H1 (cell line): Measurements from ENCODE around the gene MBD3. TPM values are rescaled to one million over a fixed set of nuclear protein-coding genes. Genes with fewer than 3 reads are reported as not detected.

ENCODE experiments used
- CTCF ChIA-PET: fragments of 300-600 bp; sonication (Branson Sonifier 250); formaldehyde crosslinking; loops from one replicate; lab custom pipeline; 2021; ENCODE audit not compliant: partially characterized antibody; lab: Charles Lee
- POLR2A ChIA-PET: fragments of 300-600 bp; sonication (Branson Sonifier 250); formaldehyde crosslinking; loops from one replicate; lab custom pipeline; 2021; ENCODE audit warnings: inconsistent platforms; ENCODE audit not compliant: partially characterized antibody; lab: Charles Lee
- DNase-seq, 2 experiments: peaks; one replicate each; pipeline versions ENCODE4 v3.0.0 to v3.0.0-alpha.2; 2010 to 2022; ENCODE audit warnings: low spot score in 2 of 2, low read depth in 1 of 2, mixed read lengths in 1 of 2
- FAIRE-seq: peaks from 2 replicates; lab custom pipeline; 2011; peaks lifted over from hg19 to GRCh38; lab: Jason Lieb, UNC
- H2AFZ ChIP-seq: 2 replicates; pipeline ENCODE4 v1.8.1; 2012; ENCODE audit warnings: low read length, inconsistent platforms
- H2AK5ac ChIP-seq: 2 replicates; pipeline ENCODE4 v1.6.1; 2013; ENCODE audit warnings: low read depth, low read length
- H2BK120ac ChIP-seq: replicated peaks from 2 replicates; pipeline ENCODE3; 2013; ENCODE audit warnings: low read depth, low read length, inconsistent platforms
- H2BK12ac ChIP-seq: 2 replicates; pipeline ENCODE4 v1.6.1; 2013; ENCODE audit warnings: low read depth, low read length
- H2BK15ac ChIP-seq: 2 replicates; pipeline ENCODE4 v1.6.1; 2013; ENCODE audit warnings: low read length
- H2BK20ac ChIP-seq: 2 replicates; pipeline ENCODE4 v1.6.1; 2013; ENCODE audit warnings: low read length
- H2BK5ac ChIP-seq: 2 replicates; pipeline ENCODE4 v1.6.1; 2013; ENCODE audit warnings: low read depth, low read length
- H3K14ac ChIP-seq: 2 replicates; pipeline ENCODE4 v1.6.1; 2013; ENCODE audit warnings: inconsistent platforms; ENCODE audit not compliant: insufficient read length
- H3K18ac ChIP-seq: 2 replicates; pipeline ENCODE4 v1.6.1; 2013; ENCODE audit warnings: low read length; ENCODE audit errors: extremely low read depth
- H3K23ac ChIP-seq: 2 replicates; pipeline ENCODE4 v1.6.1; 2013; ENCODE audit warnings: inconsistent platforms; ENCODE audit not compliant: insufficient read length
- H3K23me2 ChIP-seq: 2 replicates; pipeline ENCODE4 v1.6.1; 2013; ENCODE audit warnings: low read depth, low read length
- H3K27ac ChIP-seq: 2 replicates; pipeline ENCODE4 v1.6.1; 2011; ENCODE audit warnings: low read depth, low read length, inconsistent platforms
- H3K27me3 ChIP-seq, 4 experiments: replicated peaks in 1 of 4; 1 replicate in 1 of 4; 2 replicates in 3 of 4; pipeline versions ENCODE4 v1.6.1 to v1.8.1; 2011 to 2013; ENCODE audit warnings: low read length in 3 of 4, mild to moderate bottlenecking in 3 of 4, inconsistent platforms in 2 of 4, mixed read lengths in 2 of 4, moderate library complexity in 1 of 4; ENCODE audit not compliant: control insufficient read depth in 3 of 4, insufficient read depth in 3 of 4; ENCODE audit errors: extremely low read depth in 1 of 4
- H3K36me3 ChIP-seq, 4 experiments: 2 replicates each; pipeline versions ENCODE4 v1.6.1 to v1.8.1; 2011 to 2013; ENCODE audit warnings: mild to moderate bottlenecking in 4 of 4, low read length in 3 of 4, moderate library complexity in 2 of 4, control low read depth in 1 of 4, inconsistent platforms in 1 of 4; ENCODE audit not compliant: insufficient read depth in 4 of 4, control insufficient read depth in 2 of 4
- H3K4ac ChIP-seq: replicated peaks from 2 replicates; pipeline ENCODE3; 2013; ENCODE audit warnings: low read length, low read depth, mixed read lengths, inconsistent platforms; ENCODE audit not compliant: insufficient read length
- H3K4me1 ChIP-seq, 4 experiments: replicated peaks in 1 of 4; 1 replicate in 1 of 4; 2 replicates in 3 of 4; pipeline versions ENCODE4 v1.6.1 to v1.8.1; 2011 to 2013; ENCODE audit warnings: low read length in 3 of 4, inconsistent platforms in 2 of 4, mixed read lengths in 1 of 4; ENCODE audit not compliant: insufficient read depth in 4 of 4, control insufficient read depth in 3 of 4
- H3K4me2 ChIP-seq, 2 experiments: 2 replicates each; pipeline versions ENCODE4 v1.6.1 to v1.8.1; 2011 to 2013; ENCODE audit warnings: low read depth in 2 of 2, low read length in 2 of 2, control low read depth in 1 of 2, inconsistent platforms in 1 of 2, mild to moderate bottlenecking in 1 of 2; ENCODE audit not compliant: insufficient read depth in 1 of 2
- H3K4me3 ChIP-seq, 4 experiments: fragments of 200-600, 300-600 bp in 1 of 4; sonication (generic), shearing (Covaris generic), sonication (Bioruptor Twin) in 1 of 4; 2 replicates each; pipeline versions ENCODE4 v1.5.1 to v1.8.1; 2011 to 2016; ENCODE audit warnings: low read length in 4 of 4, low read depth in 3 of 4, control low read depth in 2 of 4, inconsistent platforms in 2 of 4, mild to moderate bottlenecking in 2 of 4, mixed read lengths in 1 of 4, moderate library complexity in 1 of 4; ENCODE audit not compliant: insufficient read depth in 2 of 4; ENCODE audit errors: extremely low read depth in 1 of 4
- H3K56ac ChIP-seq: replicated peaks from 2 replicates; pipeline ENCODE3; 2013; ENCODE audit warnings: low read depth, mild to moderate bottlenecking, mixed read lengths, low read length, inconsistent platforms; ENCODE audit not compliant: insufficient read length
- H3K79me1 ChIP-seq: 2 replicates; pipeline ENCODE4 v1.6.1; 2013; ENCODE audit warnings: low read depth, low read length, control low read depth
- H3K79me2 ChIP-seq, 2 experiments: 2 replicates each; pipeline versions ENCODE4 v1.6.1 to v1.8.1; 2012 to 2013; ENCODE audit warnings: low read length in 2 of 2, mild to moderate bottlenecking in 2 of 2, inconsistent platforms in 1 of 2; ENCODE audit not compliant: insufficient read depth in 2 of 2, control insufficient read depth in 1 of 2
- H3K9ac ChIP-seq, 4 experiments: replicated peaks in 1 of 4; 1 replicate in 1 of 4; 2 replicates in 3 of 4; pipeline versions ENCODE4 v1.6.1 to v1.8.1; 2011 to 2013; ENCODE audit warnings: low read depth in 3 of 4, low read length in 3 of 4, control low read depth in 2 of 4, mild to moderate bottlenecking in 2 of 4, moderate library complexity in 2 of 4, inconsistent platforms in 1 of 4; ENCODE audit errors: extremely low read depth in 1 of 4
- H3K9me3 ChIP-seq, 2 experiments: 2 replicates each; pipeline versions ENCODE4 v1.6.1 to v1.8.1; 2012 to 2013; ENCODE audit warnings: mild to moderate bottlenecking in 2 of 2, moderate library complexity in 2 of 2, control low read depth in 1 of 2, inconsistent platforms in 1 of 2, low read depth in 1 of 2, low read length in 1 of 2, mixed read lengths in 1 of 2; ENCODE audit not compliant: insufficient read depth in 2 of 2
- H4K20me1 ChIP-seq, 2 experiments: replicated peaks in 1 of 2; 2 replicates each; pipeline versions ENCODE3 to v1.8.1; 2011 to 2013; ENCODE audit warnings: inconsistent platforms in 2 of 2, low read length in 2 of 2, mild to moderate bottlenecking in 1 of 2; ENCODE audit not compliant: insufficient read depth in 2 of 2, control insufficient read depth in 1 of 2
- H4K5ac ChIP-seq: 2 replicates; pipeline ENCODE4 v1.6.1; 2013; ENCODE audit warnings: low read length, low read depth, mixed read lengths, inconsistent platforms; ENCODE audit not compliant: insufficient read length
- H4K8ac ChIP-seq: 2 replicates; pipeline ENCODE4 v1.8.0; 2013; ENCODE audit warnings: mild to moderate bottlenecking, moderate library complexity, low read length, inconsistent platforms; ENCODE audit not compliant: insufficient read depth; ENCODE audit errors: extremely low read depth
- H4K91ac ChIP-seq: replicated peaks from 2 replicates; pipeline ENCODE3; 2013; ENCODE audit warnings: low read length, mixed read lengths, inconsistent platforms; ENCODE audit not compliant: insufficient read length
- CBX8 ChIP-seq: fragments of 300-800, 300-1000 bp; sonication (generic); IDR thresholded peaks from 2 replicates; pipeline ENCODE4 v1.7.1; 2016; ENCODE audit warnings: low read depth, low read length, borderline replicate concordance
- CEBPB ChIP-seq: IDR thresholded peaks from 2 replicates; pipeline ENCODE4 v1.6.1; 2012; ENCODE audit warnings: low read depth, low read length
- NRF1 ChIP-seq: IDR thresholded peaks from 2 replicates; pipeline ENCODE4 v1.6.1; 2011; ENCODE audit warnings: mild to moderate bottlenecking, low read depth, low read length, improper control_type of control experiment
- RAD21 ChIP-seq, 2 experiments: IDR thresholded peaks in 1 of 2; conservative IDR thresholded peaks in 1 of 2; 2 replicates each; pipeline ENCODE4 v1.6.1; 2011; ENCODE audit warnings: low read depth in 2 of 2, low read length in 2 of 2, improper control_type of control experiment in 1 of 2, inconsistent platforms in 1 of 2, mild to moderate bottlenecking in 1 of 2, moderate library complexity in 1 of 2
- RNF2 ChIP-seq: fragments of 200-900, 300-1000 bp; sonication (generic); IDR thresholded peaks from 2 replicates; pipeline ENCODE4 v1.7.1; 2016; ENCODE audit warnings: borderline replicate concordance, low read depth, mild to moderate bottlenecking, antibody characterized with exemption, low read length; ENCODE audit not compliant: poor library complexity, severe bottlenecking; ENCODE audit errors: missing control alignments
- SIRT6 ChIP-seq: IDR thresholded peaks from one replicate; pipeline ENCODE4 v1.7.1; 2012; ENCODE audit warnings: low read length, inconsistent platforms
- TBP ChIP-seq: IDR thresholded peaks from 2 replicates; pipeline ENCODE4 v1.6.1; 2011; ENCODE audit warnings: low read depth, low read length, improper control_type of control experiment
- USF2 ChIP-seq: IDR thresholded peaks from 2 replicates; pipeline ENCODE4 v1.6.1; 2011; ENCODE audit warnings: low read length, improper control_type of control experiment
- WGBS, 2 experiments: shearing (Covaris generic) in 1 of 2; methylation state at CpG; one replicate each; pipeline versions ENCODE4 v1.1.6 to v1.1.7; 2013 to 2015; ENCODE audit warnings: low lambda C conversion rate in 2 of 2, mixed read lengths in 2 of 2, inconsistent platforms in 1 of 2, low coverage in 1 of 2, missing lambda C conversion rate in 1 of 2; ENCODE audit not compliant: insufficient replicate concordance in 2 of 2, insufficient coverage in 1 of 2, insufficient read length in 1 of 2; ENCODE audit errors: extremely low coverage in 1 of 2, missing lambda C conversion rate in 1 of 2; 5-methylcytosine and 5-hydroxymethylcytosine counted together
- polyA plus RNA-seq, 7 experiments: library from polyadenylated mRNA; depleted of rRNA in 3 of 7; stranded (reverse) in 5 of 7; unstranded in 2 of 7; fragments of >200 nt in 5 of 7; fragments of 200-250 nt in 2 of 7; gene quantifications; 1 replicate in 5 of 7; 2 replicates in 1 of 7; 4 replicates in 1 of 7; pipeline versions ENCODE4 v1.2.1 to v1.2.3, GENCODE V29; 2011 to 2013; ENCODE audit warnings: missing spikeins in 2 of 7, mixed read lengths in 2 of 7
- total RNA-seq: library from RNA; stranded (reverse); fragmentation: NEBNext Ultra II Directional; extraction: Animal tissue kit (Norgen Biotek cat#: 25700); gene quantifications from 2 replicates; pipeline ENCODE4 v1.2.1, GENCODE V29; 2021

MBD3 gene
- total and polyA plus RNA-seq, 2 of the 8 experiments (the other 6 are each of a cell fraction or from before 2014, with no cell fraction given), result 88.2 to 110 TPM

- DNase-seq (no peak), FAIRE-seq (no peak)
- Histone ChIP-seq H2AK5ac (no peak overlapping the region), H3K4me1 (peaks cover 0 to 2% (median 0%) of the 10 kb centered on the region in 4 experiments; a peak in 1 of 7 replicates), H4K8ac (no peak overlapping the region), H4K5ac (no peak overlapping the region), H2BK120ac (no peak overlapping the region), H4K20me1 (peaks cover 22 to 35% of the 10 kb centered on the region in 2 experiments), H2BK12ac (no peak overlapping the region), H3K9ac (no peak overlapping the region), H2BK15ac (no peak overlapping the region), H3K4ac (no peak overlapping the region), H3K4me3 (no peak overlapping the region), H2BK20ac (no peak overlapping the region), H2BK5ac (no peak overlapping the region), H3K56ac (no peak overlapping the region), H3K18ac (no peak overlapping the region), H3K14ac (no peak overlapping the region), H3K9me3 (no peaks in the 10 kb centered on the region), H3K27me3 (no peaks in the 10 kb centered on the region), H2AFZ (no peak overlapping the region), H3K79me2 (peaks cover 0 to 2% of the 10 kb centered on the region in 2 experiments; a peak in 1 of 4 replicates), H3K23me2 (no peaks in the 10 kb centered on the region), H3K36me3 (peaks cover 46 to 81% (median 73%) of the 10 kb centered on the region in 4 experiments), H3K79me1 (peaks cover 3% of the 10 kb centered on the region), H3K4me2 (no peak overlapping the region), H3K27ac (no peak overlapping the region; the same call in 1 of the 2 replicates), H4K91ac (no peak overlapping the region), H3K23ac (no peak overlapping the region)
- 87% methylated on average over 27 of the region's 41 CpGs; no CpG with 5 or more reads in 1 of the 2 experiments for WGBS, 2 experiments
- TF ChIP-seq CBX8 (no peak), NRF1 (no peak), TBP (no peak), USF2 (no peak), RAD21 (IDR thresholded peaks at IDR 0.05 in 1 of 2, conservative IDR thresholded peaks at IDR 0.05 in 1 of 2; ENCODE audit: low read depth in 2 of 2, low read length in 2 of 2) (no peak), CEBPB (no peak), SIRT6 (no peak), RNF2 (no peak)
- POLR2A ChIA-PET, result interaction anchor here (0.8 to 4.8 kb wide), 4 partner anchors 8 to 35 kb away, joined by 3 to 26 read pairs (median 3); partner anchors contain the start of gene UQCR11
- CTCF ChIA-PET, result interaction anchor here (0.6 to 1.3 kb wide), 3 partner anchors 10 to 66 kb away, joined by 3 to 6 read pairs (median 3); no protein-coding TSS in a partner anchor
These were observed 22.6 kb upstream of the MBD3 start for GRCh38 chr19:1615156-1615765.
